HEK293 (cell line): ENCODE data around the gene PRELID1.

Source experiments
- CTCF ChIP-seq: fragments of 450-650 bp; formaldehyde crosslinking; IDR thresholded peaks from 2 replicates; pipeline ENCODE4 v1.5.1; 2016; ENCODE audit warnings: missing biosample characterization, missing genetic modification characterization
- ZBTB1 ChIP-seq: fragments of 450-650 bp; formaldehyde crosslinking; IDR thresholded peaks from 2 replicates; pipeline ENCODE4 v1.5.1; 2016; ENCODE audit warnings: missing biosample characterization, missing genetic modification characterization
- ZNF174 ChIP-seq: fragments of 450-650 bp; formaldehyde crosslinking; IDR thresholded peaks from 2 replicates; pipeline ENCODE4 v1.5.0; 2017; ENCODE audit warnings: missing biosample characterization, mild to moderate bottlenecking, missing genetic modification characterization
- ZNF366 ChIP-seq: fragments of 450-650 bp; formaldehyde crosslinking; conservative IDR thresholded peaks from 2 replicates; pipeline ENCODE4 v1.5.1; 2016; ENCODE audit warnings: missing biosample characterization, missing genetic modification characterization
- ZNF433 ChIP-seq: fragments of 450-650 bp; formaldehyde crosslinking; IDR thresholded peaks from 2 replicates; pipeline ENCODE4 v1.5.1; 2016; ENCODE audit warnings: missing biosample characterization, missing genetic modification characterization, low read depth
- ZNF549 ChIP-seq: fragments of 450-650 bp; IDR thresholded peaks from 2 replicates; pipeline ENCODE4 v1.5.1; 2018; ENCODE audit warnings: missing biosample characterization, missing genetic modification characterization, mild to moderate bottlenecking, inconsistent platforms, moderate library complexity
- ZNF747 ChIP-seq: fragments of 450-650 bp; formaldehyde crosslinking; IDR thresholded peaks from 2 replicates; pipeline ENCODE4 v1.5.1; 2016; ENCODE audit warnings: missing biosample characterization, missing genetic modification characterization
- TF ChIP-seq, protein P1 (sequence below): fragments of 450-650 bp; formaldehyde crosslinking; IDR thresholded peaks from 2 replicates; pipeline ENCODE4 v1.5.1; 2016; ENCODE audit warnings: missing biosample characterization, missing genetic modification characterization
- TF ChIP-seq, protein P2 (sequence below): fragments of 450-650 bp; formaldehyde crosslinking; IDR thresholded peaks from 2 replicates; pipeline ENCODE4 v1.5.1; 2016; ENCODE audit warnings: missing biosample characterization, missing genetic modification characterization
- TF ChIP-seq, protein P3 (sequence below): fragments of 450-650 bp; formaldehyde crosslinking; IDR thresholded peaks from 2 replicates; pipeline ENCODE4 v1.5.1; 2016; ENCODE audit warnings: missing biosample characterization, missing genetic modification characterization, low read depth
- TF ChIP-seq, protein P4 (sequence below): IDR thresholded peaks from 2 replicates; pipeline ENCODE4 v1.6.1; 2011; ENCODE audit warnings: mild to moderate bottlenecking, low read depth, low read length, borderline replicate concordance

DNA sequence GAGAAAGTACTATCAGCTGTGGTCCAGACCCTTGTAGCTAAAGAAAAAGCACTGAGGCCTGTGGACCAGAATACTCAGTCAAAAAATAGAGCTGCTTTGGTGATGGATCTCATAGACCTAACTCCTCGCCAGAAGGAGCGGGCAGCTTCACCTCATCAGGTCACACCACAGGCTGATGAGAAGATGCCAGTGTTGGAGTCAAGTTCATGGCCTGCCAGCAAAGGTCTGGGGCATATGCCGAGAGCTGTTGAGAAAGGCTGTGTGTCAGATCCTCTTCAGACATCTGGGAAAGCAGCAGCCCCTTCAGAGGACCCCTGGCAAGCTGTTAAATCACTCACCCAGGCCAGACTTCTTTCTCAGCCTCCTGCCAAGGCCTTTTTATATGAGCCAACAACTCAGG lies 9.0 kb upstream of the PRELID1 start:
- TF ChIP-seq, protein P1, sequence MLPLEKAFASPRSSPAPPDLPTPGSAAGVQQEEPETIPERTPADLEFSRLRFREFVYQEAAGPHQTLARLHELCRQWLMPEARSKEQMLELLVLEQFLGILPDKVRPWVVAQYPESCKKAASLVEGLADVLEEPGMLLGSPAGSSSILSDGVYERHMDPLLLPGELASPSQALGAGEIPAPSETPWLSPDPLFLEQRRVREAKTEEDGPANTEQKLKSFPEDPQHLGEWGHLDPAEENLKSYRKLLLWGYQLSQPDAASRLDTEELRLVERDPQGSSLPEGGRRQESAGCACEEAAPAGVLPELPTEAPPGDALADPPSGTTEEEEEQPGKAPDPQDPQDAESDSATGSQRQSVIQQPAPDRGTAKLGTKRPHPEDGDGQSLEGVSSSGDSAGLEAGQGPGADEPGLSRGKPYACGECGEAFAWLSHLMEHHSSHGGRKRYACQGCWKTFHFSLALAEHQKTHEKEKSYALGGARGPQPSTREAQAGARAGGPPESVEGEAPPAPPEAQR (tag by site-specific recombination) = no peak
- no peak for TF ChIP-seq ZNF366 (tag by site-specific recombination)
- no peak for TF ChIP-seq ZNF433 (tag by site-specific recombination)
- TF ChIP-seq, protein P2, sequence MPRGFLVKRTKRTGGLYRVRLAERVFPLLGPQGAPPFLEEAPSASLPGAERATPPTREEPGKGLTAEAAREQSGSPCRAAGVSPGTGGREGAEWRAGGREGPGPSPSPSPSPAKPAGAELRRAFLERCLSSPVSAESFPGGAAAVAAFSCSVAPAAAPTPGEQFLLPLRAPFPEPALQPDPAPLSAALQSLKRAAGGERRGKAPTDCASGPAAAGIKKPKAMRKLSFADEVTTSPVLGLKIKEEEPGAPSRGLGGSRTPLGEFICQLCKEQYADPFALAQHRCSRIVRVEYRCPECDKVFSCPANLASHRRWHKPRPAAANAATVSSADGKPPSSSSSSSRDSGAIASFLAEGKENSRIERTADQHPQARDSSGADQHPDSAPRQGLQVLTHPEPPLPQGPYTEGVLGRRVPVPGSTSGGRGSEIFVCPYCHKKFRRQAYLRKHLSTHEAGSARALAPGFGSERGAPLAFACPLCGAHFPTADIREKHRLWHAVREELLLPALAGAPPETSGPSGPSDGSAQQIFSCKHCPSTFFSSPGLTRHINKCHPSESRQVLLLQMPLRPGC (tag by site-specific recombination) = no peak
- TF ChIP-seq CTCF = no peak
- no peak for TF ChIP-seq ZNF549
- TF ChIP-seq, protein P3, sequence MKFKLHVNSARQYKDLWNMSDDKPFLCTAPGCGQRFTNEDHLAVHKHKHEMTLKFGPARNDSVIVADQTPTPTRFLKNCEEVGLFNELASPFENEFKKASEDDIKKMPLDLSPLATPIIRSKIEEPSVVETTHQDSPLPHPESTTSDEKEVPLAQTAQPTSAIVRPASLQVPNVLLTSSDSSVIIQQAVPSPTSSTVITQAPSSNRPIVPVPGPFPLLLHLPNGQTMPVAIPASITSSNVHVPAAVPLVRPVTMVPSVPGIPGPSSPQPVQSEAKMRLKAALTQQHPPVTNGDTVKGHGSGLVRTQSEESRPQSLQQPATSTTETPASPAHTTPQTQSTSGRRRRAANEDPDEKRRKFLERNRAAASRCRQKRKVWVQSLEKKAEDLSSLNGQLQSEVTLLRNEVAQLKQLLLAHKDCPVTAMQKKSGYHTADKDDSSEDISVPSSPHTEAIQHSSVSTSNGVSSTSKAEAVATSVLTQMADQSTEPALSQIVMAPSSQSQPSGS (tag by site-specific recombination) = no peak
- TF ChIP-seq, protein P4, sequence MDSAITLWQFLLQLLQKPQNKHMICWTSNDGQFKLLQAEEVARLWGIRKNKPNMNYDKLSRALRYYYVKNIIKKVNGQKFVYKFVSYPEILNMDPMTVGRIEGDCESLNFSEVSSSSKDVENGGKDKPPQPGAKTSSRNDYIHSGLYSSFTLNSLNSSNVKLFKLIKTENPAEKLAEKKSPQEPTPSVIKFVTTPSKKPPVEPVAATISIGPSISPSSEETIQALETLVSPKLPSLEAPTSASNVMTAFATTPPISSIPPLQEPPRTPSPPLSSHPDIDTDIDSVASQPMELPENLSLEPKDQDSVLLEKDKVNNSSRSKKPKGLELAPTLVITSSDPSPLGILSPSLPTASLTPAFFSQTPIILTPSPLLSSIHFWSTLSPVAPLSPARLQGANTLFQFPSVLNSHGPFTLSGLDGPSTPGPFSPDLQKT = no peak
- no peak for TF ChIP-seq ZNF174 (tag by site-specific recombination)
- no peak for TF ChIP-seq ZNF747
- TF ChIP-seq ZBTB1 (tag by site-specific recombination) = no peak
